IPS DF 6.9 (cell line): ENCODE data around the gene JCAD.

Source experiments
- DNase-seq: peaks from one replicate; pipeline ENCODE4 v3.0.0-alpha.2; 2013; ENCODE audit warnings: low read depth, low spot score
- H3K27ac ChIP-seq: one replicate; pipeline ENCODE4 v1.5.1; 2013; ENCODE audit warnings: low read length, control low read depth
- H3K27me3 ChIP-seq: 2 replicates; pipeline ENCODE4 v1.6.1; 2013; ENCODE audit warnings: mild to moderate bottlenecking, low read length; ENCODE audit not compliant: control insufficient read depth, insufficient read depth
- H3K36me3 ChIP-seq: 2 replicates; pipeline ENCODE4 v1.6.1; 2013; ENCODE audit warnings: low read length; ENCODE audit not compliant: control insufficient read depth, insufficient read depth
- H3K4me1 ChIP-seq: 2 replicates; pipeline ENCODE4 v1.6.1; 2013; ENCODE audit warnings: low read length; ENCODE audit not compliant: control insufficient read depth, insufficient read depth
- H3K4me3 ChIP-seq: 2 replicates; pipeline ENCODE4 v1.5.1; 2013; ENCODE audit warnings: mild to moderate bottlenecking, low read length
- H3K9me3 ChIP-seq: 2 replicates; pipeline ENCODE4 v1.6.1; 2013; ENCODE audit warnings: low read length, inconsistent platforms; ENCODE audit not compliant: control insufficient read depth, insufficient read depth
- WGBS: extraction: QIAGEN DNeasy Blood & Tissue Kit; methylation state at CpG from one replicate; pipeline ENCODE4 v1.1.7; 2013; ENCODE audit warnings: mixed read lengths, missing lambda C conversion rate; ENCODE audit not compliant: insufficient read length, insufficient coverage; 5-methylcytosine and 5-hydroxymethylcytosine counted together

JCAD gene

GRCh38 chr10:29969255-29970011 is 90.0 kb downstream of the JCAD start:
- no CpG with 5 or more reads among the region's 12 CpGs for WGBS
- Histone ChIP-seq H3K27me3 (no peaks in the 10 kb centered on the region), H3K4me1 (no peaks in the 10 kb centered on the region), H3K9me3 (no peaks in the 10 kb centered on the region), H3K4me3 (no peak overlapping the region), H3K27ac (no peak overlapping the region), H3K36me3 (no peaks in the 10 kb centered on the region)
- DNase-seq, result no peak

- H3K4me3 ChIP-seq, result no peak overlapping the region
- H3K36me3 ChIP-seq, result no peaks in the 10 kb centered on the region
- no CpG with 5 or more reads among the region's 3 CpGs for WGBS
- no peaks in the 10 kb centered on the region for H3K27me3 ChIP-seq
- no peaks in the 10 kb centered on the region for H3K4me1 ChIP-seq
- H3K9me3 ChIP-seq, result no peaks in the 10 kb centered on the region
- DNase-seq, result no peak
- no peak overlapping the region for H3K27ac ChIP-seq
Measured at GRCh38 chr10:29968585-29968984, 90.8 kb downstream of the JCAD start.

GRCh38 chr10:29966269-29966668 is 93.1 kb downstream of the JCAD start:
- H3K4me1 ChIP-seq, result no peaks in the 10 kb centered on the region
- H3K9me3 ChIP-seq, result no peaks in the 10 kb centered on the region
- DNase-seq, result no peak
- no peak overlapping the region for H3K4me3 ChIP-seq
- H3K27ac ChIP-seq, result no peak overlapping the region
- no peaks in the 10 kb centered on the region for H3K27me3 ChIP-seq
- WGBS, result no CpG with 5 or more reads among the region's 4 CpGs
- no peaks in the 10 kb centered on the region for H3K36me3 ChIP-seq
